ENCODE data around the gene DCTN3. TPM values are rescaled to one million over a fixed set of nuclear protein-coding genes. Genes with fewer than 3 reads are reported as not detected.

The DCTN3 gene
- total and polyA plus RNA-seq, 2 experiments from 2014 or later, result 12.9 to 17.9 TPM

DNA sequence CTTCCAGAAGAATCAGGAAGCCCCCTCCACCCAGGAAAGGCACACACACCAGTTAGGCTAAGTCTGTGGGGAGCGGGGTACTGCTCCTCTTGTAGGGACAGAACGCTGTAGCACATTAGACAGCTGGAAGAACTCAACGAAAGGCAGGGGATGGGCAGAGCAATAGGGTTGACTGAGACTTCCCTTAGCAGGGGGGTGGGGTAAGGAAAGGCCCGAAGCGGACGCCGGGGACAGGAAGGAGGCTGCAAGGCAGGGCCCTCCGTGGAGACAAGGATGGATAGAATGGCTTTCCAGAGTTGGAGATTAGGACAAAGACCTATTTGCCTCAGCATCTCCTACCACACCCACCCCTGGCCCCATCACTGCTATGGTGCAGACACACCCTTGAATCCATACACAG, 45.1 kb downstream of the DCTN3 start (continued):
- no peak for TF ChIP-seq ZNF114 (CRISPR knock-in tag; IDR thresholded peaks at IDR 0.05)

DNA sequence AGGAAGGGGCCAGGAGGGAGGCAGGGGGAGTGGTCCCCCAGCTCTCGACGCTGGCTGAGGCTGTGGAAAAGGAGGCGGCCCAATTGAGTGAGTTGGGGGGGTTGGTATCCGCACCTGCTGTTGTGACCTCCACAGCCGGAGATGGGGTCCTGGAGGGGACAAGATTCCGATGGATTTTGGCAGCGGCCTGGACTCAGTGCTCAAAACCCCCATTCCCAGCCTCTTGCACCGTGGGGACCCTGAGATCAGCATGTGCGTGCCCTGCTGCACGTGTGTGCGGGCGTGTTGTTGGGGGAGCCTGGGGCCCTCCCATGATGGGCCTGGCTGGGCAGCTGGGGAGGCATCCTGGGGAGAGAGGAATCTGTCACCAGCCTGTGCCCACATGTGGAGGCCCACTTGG, 45.7 kb downstream of the DCTN3 start:
- H3K27me3 ChIP-seq (ENCODE audit: insufficient read depth), result peaks cover 41% of the 10 kb centered on the region
- no peak overlapping the region for H2AFZ ChIP-seq
- no peak for ATAC-seq
- H3K27ac ChIP-seq (ENCODE audit: low read depth), result no peak overlapping the region
- no peaks in the 10 kb centered on the region for H3K79me2 ChIP-seq (replicated peaks; ENCODE audit: insufficient read depth)
- TF ChIP-seq, protein P1, sequence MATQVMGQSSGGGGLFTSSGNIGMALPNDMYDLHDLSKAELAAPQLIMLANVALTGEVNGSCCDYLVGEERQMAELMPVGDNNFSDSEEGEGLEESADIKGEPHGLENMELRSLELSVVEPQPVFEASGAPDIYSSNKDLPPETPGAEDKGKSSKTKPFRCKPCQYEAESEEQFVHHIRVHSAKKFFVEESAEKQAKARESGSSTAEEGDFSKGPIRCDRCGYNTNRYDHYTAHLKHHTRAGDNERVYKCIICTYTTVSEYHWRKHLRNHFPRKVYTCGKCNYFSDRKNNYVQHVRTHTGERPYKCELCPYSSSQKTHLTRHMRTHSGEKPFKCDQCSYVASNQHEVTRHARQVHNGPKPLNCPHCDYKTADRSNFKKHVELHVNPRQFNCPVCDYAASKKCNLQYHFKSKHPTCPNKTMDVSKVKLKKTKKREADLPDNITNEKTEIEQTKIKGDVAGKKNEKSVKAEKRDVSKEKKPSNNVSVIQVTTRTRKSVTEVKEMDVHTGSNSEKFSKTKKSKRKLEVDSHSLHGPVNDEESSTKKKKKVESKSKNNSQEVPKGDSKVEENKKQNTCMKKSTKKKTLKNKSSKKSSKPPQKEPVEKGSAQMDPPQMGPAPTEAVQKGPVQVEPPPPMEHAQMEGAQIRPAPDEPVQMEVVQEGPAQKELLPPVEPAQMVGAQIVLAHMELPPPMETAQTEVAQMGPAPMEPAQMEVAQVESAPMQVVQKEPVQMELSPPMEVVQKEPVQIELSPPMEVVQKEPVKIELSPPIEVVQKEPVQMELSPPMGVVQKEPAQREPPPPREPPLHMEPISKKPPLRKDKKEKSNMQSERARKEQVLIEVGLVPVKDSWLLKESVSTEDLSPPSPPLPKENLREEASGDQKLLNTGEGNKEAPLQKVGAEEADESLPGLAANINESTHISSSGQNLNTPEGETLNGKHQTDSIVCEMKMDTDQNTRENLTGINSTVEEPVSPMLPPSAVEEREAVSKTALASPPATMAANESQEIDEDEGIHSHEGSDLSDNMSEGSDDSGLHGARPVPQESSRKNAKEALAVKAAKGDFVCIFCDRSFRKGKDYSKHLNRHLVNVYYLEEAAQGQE (IDR thresholded peaks at IDR 0.05; ENCODE audit: unreplicated experiment), result no peak
- TF ChIP-seq ZNF114 (CRISPR knock-in tag; IDR thresholded peaks at IDR 0.05), result no peak
- no peak for TF ChIP-seq EZH2phosphoT487 (IDR thresholded peaks at IDR 0.05; ENCODE audit: unreplicated experiment)
- TF ChIP-seq, protein P2, sequence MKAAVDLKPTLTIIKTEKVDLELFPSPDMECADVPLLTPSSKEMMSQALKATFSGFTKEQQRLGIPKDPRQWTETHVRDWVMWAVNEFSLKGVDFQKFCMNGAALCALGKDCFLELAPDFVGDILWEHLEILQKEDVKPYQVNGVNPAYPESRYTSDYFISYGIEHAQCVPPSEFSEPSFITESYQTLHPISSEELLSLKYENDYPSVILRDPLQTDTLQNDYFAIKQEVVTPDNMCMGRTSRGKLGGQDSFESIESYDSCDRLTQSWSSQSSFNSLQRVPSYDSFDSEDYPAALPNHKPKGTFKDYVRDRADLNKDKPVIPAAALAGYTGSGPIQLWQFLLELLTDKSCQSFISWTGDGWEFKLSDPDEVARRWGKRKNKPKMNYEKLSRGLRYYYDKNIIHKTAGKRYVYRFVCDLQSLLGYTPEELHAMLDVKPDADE (IDR thresholded peaks at IDR 0.05), result no peak
- no peak for TF ChIP-seq NANOG (IDR thresholded peaks at IDR 0.05; ENCODE audit: borderline replicate concordance)
- no peak for TF ChIP-seq JUNB (IDR thresholded peaks at IDR 0.05; ENCODE audit: unreplicated experiment)
- no peak for TF ChIP-seq STAT1 (IDR thresholded peaks at IDR 0.05; ENCODE audit: unreplicated experiment)
- TF ChIP-seq POLR2AphosphoS5 (IDR thresholded peaks at IDR 0.05; ENCODE audit: low read depth), result no peak
- TF ChIP-seq, protein P3, sequence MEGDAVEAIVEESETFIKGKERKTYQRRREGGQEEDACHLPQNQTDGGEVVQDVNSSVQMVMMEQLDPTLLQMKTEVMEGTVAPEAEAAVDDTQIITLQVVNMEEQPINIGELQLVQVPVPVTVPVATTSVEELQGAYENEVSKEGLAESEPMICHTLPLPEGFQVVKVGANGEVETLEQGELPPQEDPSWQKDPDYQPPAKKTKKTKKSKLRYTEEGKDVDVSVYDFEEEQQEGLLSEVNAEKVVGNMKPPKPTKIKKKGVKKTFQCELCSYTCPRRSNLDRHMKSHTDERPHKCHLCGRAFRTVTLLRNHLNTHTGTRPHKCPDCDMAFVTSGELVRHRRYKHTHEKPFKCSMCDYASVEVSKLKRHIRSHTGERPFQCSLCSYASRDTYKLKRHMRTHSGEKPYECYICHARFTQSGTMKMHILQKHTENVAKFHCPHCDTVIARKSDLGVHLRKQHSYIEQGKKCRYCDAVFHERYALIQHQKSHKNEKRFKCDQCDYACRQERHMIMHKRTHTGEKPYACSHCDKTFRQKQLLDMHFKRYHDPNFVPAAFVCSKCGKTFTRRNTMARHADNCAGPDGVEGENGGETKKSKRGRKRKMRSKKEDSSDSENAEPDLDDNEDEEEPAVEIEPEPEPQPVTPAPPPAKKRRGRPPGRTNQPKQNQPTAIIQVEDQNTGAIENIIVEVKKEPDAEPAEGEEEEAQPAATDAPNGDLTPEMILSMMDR (conservative IDR thresholded peaks at IDR 0.05; ENCODE audit: low read depth in 2 of 2), result no peak
- no peak for TF ChIP-seq EZH2 (IDR thresholded peaks at IDR 0.05; ENCODE audit: low read depth, unreplicated experiment)
- TF ChIP-seq, protein P4, sequence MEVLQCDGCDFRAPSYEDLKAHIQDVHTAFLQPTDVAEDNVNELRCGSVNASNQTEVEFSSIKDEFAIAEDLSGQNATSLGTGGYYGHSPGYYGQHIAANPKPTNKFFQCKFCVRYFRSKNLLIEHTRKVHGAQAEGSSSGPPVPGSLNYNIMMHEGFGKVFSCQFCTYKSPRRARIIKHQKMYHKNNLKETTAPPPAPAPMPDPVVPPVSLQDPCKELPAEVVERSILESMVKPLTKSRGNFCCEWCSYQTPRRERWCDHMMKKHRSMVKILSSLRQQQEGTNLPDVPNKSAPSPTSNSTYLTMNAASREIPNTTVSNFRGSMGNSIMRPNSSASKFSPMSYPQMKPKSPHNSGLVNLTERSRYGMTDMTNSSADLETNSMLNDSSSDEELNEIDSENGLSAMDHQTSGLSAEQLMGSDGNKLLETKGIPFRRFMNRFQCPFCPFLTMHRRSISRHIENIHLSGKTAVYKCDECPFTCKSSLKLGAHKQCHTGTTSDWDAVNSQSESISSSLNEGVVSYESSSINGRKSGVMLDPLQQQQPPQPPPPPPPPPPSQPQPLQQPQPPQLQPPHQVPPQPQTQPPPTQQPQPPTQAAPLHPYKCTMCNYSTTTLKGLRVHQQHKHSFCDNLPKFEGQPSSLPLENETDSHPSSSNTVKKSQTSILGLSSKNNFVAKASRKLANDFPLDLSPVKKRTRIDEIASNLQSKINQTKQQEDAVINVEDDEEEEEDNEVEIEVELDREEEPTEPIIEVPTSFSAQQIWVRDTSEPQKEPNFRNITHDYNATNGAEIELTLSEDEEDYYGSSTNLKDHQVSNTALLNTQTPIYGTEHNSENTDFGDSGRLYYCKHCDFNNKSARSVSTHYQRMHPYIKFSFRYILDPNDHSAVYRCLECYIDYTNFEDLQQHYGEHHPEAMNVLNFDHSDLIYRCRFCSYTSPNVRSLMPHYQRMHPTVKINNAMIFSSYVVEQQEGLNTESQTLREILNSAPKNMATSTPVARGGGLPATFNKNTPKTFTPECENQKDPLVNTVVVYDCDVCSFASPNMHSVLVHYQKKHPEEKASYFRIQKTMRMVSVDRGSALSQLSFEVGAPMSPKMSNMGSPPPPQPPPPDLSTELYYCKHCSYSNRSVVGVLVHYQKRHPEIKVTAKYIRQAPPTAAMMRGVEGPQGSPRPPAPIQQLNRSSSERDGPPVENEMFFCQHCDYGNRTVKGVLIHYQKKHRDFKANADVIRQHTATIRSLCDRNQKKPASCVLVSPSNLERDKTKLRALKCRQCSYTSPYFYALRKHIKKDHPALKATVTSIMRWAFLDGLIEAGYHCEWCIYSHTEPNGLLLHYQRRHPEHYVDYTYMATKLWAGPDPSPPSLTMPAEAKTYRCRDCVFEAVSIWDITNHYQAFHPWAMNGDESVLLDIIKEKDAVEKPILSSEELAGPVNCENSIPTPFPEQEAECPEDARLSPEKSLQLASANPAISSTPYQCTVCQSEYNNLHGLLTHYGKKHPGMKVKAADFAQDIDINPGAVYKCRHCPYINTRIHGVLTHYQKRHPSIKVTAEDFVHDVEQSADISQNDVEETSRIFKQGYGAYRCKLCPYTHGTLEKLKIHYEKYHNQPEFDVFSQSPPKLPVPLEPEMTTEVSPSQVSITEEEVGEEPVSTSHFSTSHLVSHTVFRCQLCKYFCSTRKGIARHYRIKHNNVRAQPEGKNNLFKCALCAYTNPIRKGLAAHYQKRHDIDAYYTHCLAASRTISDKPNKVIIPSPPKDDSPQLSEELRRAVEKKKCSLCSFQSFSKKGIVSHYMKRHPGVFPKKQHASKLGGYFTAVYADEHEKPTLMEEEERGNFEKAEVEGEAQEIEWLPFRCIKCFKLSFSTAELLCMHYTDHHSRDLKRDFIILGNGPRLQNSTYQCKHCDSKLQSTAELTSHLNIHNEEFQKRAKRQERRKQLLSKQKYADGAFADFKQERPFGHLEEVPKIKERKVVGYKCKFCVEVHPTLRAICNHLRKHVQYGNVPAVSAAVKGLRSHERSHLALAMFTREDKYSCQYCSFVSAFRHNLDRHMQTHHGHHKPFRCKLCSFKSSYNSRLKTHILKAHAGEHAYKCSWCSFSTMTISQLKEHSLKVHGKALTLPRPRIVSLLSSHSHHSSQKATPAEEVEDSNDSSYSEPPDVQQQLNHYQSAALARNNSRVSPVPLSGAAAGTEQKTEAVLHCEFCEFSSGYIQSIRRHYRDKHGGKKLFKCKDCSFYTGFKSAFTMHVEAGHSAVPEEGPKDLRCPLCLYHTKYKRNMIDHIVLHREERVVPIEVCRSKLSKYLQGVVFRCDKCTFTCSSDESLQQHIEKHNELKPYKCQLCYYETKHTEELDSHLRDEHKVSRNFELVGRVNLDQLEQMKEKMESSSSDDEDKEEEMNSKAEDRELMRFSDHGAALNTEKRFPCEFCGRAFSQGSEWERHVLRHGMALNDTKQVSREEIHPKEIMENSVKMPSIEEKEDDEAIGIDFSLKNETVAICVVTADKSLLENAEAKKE (CRISPR knock-in tag; IDR thresholded peaks at IDR 0.05), result no peak
- no peak for TF ChIP-seq ZNF331 (CRISPR knock-in tag; IDR thresholded peaks at IDR 0.05; ENCODE audit: low read depth)
- no peak for TF ChIP-seq CREB1 (CRISPR knock-in tag; IDR thresholded peaks at IDR 0.05; ENCODE audit: low read depth)
- no peaks in the 10 kb centered on the region for H3K9me2 ChIP-seq (ENCODE audit: insufficient read depth)
- Mint-ChIP-seq H3K27ac (no peak overlapping the region), H3K9me3 (no peaks in the 10 kb centered on the region), H3K36me3 (ENCODE audit: low read depth) (no peaks in the 10 kb centered on the region), H3K27me3 (ENCODE audit: insufficient read depth, low read depth, poor library complexity) (peaks cover 46% of the 10 kb centered on the region), H3K4me1 (peaks cover 50% of the 10 kb centered on the region), H3K4me3 (no peak overlapping the region)
- peaks cover 11% of the 10 kb centered on the region; the same call in 1 of the 2 replicates for H3F3A ChIP-seq (replicated peaks; ENCODE audit: low read depth)
- peaks cover 36% of the 10 kb centered on the region for H3K4me1 ChIP-seq (ENCODE audit: insufficient read depth)
- H3K4me2 ChIP-seq, result no peak overlapping the region
- DNase-seq (ENCODE audit: low spot score), result no peak
- no peaks in the 10 kb centered on the region for H3K36me3 ChIP-seq (ENCODE audit: insufficient read depth)
- no peak overlapping the region for H3K4me3 ChIP-seq
- H4K20me1 ChIP-seq (replicated peaks; ENCODE audit: insufficient read depth), result peaks cover 7% of the 10 kb centered on the region; the same call in 1 of the 2 replicates

All from GM23338 (cell line).